Sigmoid colon (tissue), 4 donors: ENCODE results near the gene PSMG3.
A peak's percentile ranks its signal among the peaks of the same experiment; 100 is the strongest.

Experiments used
- CTCF ChIP-seq, 4 experiments: fragments of 450-650 bp in 3 of 4; fragments of 200-600 bp in 1 of 4; IDR thresholded peaks; one replicate each; pipeline ENCODE4 v1.5.1; 2016 to 2019; ENCODE audit warnings: antibody characterized with exemption in 4 of 4, mild to moderate bottlenecking in 3 of 4, moderate library complexity in 2 of 4
- POLR2AphosphoS5 ChIP-seq, 4 donors: sonication (generic); formaldehyde crosslinking; IDR thresholded peaks; one replicate each; pipeline ENCODE4 v1.6.1; 2017; ENCODE audit warnings: antibody characterized with exemption in 4 of 4

- TF ChIP-seq CTCF (IDR thresholded peaks at IDR 0.05), result peak; percentile 56 to 79 (median 72)
- no peak for TF ChIP-seq POLR2AphosphoS5 (IDR thresholded peaks at IDR 0.05)
Measured at GRCh38 chr7:1579481-1580421, 9.9 kb upstream of the PSMG3 start.
